NB4 (cell line): ENCODE data around the gene CCDC187.

ENCODE experiments used
- CTCF ChIP-seq: IDR thresholded peaks from one replicate; pipeline ENCODE4 v1.5.1; 2012; ENCODE audit warnings: low read depth, low read length
- MAX ChIP-seq: IDR thresholded peaks from 2 replicates; pipeline ENCODE4 v1.6.1; 2011; ENCODE audit warnings: low read depth, low read length
- POLR2A ChIP-seq: IDR thresholded peaks from 2 replicates; pipeline ENCODE4 v1.6.1; 2011; ENCODE audit warnings: mild to moderate bottlenecking; ENCODE audit not compliant: insufficient read length; ENCODE audit errors: extremely low read depth

- TF ChIP-seq MAX (no peak), CTCF (no peak), POLR2A (no peak)
Measured at GRCh38 chr9:136333486-136333885, 29.6 kb upstream of the CCDC187 start.
